HG02970 (cell line): Measurements from ENCODE around the gene HOXB5.

Source experiments
- ATAC-seq: cut with Tn5 transposase; IDR thresholded peaks from one replicate; pipeline ENCODE4 v1.9.1; 2021; ENCODE audit warnings: mild to moderate bottlenecking, moderate library complexity, moderate number of reproducible peaks; ENCODE audit not compliant: unreplicated experiment, low FRiP score

The HOXB5 gene

DNA sequence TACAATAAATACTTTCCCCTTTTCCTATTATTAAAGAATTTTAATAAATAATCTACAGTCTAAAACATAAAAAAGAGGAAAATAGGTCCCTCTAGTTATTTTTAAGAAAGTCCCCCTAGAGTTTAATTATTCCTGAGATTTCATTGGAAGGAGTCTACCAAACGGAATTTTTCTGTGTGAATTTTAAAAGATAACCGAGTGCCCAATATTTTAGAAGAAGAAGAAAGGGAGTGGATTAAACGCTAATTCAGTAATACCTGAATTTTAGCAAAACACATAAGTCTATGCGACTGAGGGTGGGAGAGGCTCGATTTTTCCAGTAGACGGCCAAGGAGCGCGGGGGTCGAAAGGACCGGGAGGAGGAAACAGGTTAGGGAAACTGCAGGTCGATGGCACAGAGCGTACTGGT, 50.9 kb downstream of the HOXB5 start:
- ATAC-seq: no peak

DNA sequence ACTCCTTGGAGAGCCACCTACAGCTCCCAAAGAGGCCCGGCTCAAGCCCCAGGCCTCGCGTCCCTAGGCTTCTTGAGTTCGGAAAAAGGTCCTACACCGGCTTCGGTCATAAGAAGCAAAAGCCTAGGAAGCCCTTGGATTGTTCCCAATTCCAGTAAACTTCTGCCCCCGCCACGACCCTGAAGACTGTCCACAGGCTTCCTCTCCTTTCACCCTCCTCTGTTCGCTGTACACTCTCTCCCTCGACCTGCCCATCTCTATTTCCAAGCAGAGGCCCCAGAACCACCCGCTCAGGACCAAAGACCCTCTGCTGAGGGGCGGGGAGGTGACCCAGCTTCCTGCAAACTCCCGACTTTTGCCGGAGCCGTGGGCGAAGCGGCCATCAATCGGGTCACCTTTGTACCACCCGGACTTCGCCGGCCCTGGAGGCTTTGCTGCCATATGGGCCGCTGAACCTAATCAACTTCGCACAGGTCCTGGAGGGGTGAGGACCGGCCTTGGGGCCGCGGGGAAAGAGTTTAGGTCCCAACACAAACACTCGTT, 51.4 kb downstream of the HOXB5 start:
- no peak for ATAC-seq

DNA sequence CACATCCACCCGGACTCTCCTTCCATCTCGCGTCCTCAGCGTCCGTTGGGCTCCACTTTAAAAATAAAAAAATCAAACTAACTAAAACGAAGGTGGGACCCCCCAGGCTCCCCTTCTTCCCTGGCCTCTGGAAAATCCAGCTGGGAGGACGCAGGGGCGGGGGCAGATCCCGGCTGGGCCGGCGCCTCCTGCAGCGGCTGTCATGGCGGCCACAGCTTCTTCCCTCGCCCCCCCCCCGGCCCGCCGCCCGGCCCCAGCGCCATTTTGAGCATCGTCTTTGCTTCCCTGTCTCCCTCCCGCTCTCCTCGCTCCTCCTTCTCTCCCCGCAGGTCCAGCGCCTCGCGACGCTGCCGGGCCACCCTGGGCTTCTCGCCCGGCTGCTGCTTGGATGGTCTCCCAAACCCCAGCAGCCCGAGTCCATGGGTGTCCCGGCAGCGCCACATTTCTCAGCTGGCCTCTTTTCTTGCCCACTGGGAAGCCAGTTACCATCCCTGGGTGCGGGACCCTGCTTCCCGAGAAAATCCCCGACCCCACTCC, 51.9 kb downstream of the HOXB5 start:
- ATAC-seq: no peak
